ENCODE results near the gene PIGO.

PIGO gene

DNA sequence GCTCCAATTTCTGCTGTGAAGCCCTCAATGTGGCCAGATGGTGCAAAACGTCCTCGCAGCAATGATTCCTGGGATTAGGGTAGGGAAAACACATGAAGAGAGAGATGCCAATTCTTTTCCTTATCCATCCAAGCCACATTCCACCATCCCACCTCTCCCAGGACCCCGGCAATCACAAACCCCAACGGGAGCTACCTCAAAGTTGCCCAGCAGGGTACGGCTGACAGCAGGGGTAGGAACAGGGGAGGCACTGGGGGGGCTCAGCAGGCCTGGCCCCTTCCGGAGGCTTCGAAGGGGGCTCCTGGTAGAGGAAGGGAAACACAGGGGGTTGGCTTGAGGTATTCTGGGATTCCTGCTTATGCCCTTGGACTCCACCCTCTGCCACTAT is 9.9 kb upstream of the PIGO start:
- DNase-seq (ENCODE audit: low spot score): no peak

DNA sequence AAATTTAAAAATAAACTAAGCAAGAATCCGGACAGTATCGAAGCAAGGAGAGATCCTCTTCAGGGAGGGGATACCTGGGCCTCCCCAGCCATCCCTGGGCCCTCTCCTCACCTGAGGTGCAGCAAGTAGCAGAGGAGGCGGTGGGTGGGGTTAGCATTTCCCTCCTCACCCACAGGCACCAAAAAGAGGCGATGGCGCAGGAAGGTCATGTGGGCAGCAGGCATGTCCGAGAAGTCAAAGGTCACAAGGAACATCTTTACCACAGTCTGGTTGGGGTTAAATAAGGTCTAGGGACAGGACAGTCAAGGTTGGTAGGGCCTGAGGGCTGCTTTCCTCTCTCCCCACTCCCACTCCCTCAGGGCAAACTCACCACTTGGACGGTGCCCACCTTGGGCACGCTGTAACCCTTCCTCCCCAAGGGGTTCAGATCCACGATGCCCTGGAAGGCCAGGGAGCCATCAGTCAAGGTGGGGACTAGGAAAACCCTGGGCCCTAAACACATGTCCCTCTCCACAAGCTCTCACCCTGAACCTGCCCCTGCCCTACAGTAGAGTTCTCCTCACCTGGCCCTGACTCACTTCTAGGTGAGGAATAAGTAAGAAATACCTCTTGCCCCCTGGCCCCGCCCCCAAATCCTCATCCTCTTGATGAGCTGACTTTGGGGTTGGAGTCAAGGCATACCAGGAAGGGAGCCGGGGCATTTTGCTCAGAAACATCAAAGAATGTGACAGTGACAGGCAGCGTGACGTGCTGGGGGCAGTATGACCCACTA is 9.4 kb upstream of the PIGO start:
- DNase-seq (ENCODE audit: low spot score): no peak

DNA sequence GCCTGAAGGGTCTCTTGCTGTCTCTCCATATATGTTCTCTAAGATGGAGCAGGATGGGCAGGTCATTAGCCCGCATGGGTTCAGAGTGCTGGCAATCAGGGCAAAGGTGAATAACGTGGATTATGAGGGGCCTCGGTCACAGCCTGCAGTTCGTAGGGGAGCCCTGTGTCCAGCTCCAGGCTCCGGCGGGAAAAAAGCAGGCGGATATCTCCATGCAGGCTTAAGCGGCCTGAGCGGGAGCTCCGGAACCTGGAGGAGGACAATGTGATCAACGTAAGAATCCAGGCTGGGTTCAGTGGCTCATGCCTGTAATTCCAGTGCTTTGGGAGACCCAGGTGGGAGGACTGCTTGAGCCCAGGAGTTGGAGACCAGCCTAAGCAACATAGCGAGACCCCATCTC is 8.7 kb upstream of the PIGO start:
- DNase-seq (ENCODE audit: low spot score): no peak

DNA sequence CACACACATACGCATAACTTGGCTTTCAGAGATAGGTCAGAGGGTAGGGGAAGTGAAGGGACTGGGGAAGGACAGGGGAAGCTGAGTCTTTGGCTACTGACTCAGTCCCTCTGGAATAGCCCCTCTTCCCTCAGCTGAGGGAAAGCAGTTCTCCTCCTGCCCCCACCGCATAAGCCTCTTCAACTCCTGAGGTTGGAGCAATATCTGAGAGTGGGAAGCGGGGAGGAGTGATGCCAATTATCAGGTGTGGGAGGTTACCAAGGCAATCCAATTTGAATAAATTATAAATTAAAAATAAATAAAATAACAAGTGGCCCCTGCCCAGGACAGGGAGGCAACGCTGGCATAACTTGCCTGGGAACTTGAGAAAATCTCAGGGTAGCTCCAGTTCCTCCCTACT is 8.2 kb upstream of the PIGO start:
- DNase-seq (ENCODE audit: low spot score): no peak

DNA sequence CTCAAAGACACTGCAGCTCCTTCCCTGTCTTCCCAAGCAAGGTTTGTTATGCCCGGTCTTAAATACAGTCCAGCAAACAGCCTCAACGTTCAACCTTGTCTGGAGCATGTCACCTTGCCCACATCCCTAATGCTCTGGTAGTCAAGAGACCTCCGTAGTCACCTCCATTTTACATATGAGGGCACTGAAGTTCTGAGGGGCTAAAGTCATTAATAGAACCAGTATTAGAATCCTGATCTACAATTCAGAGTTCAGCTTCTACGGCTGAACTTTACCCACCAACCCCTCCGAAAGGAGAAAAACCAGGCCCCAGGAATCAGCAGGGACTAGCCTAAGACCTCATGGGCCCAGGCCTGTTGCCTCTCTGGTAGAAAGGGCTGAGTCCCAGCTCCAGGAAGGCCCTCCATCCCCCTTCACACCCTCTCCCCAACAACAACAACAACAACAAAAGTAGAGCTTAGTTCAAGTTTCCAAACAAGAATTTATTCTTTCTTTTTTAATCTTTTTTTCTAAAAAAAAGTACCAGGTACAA is 7.3 kb upstream of the PIGO start:
- no peak for DNase-seq (ENCODE audit: low spot score)

DNA sequence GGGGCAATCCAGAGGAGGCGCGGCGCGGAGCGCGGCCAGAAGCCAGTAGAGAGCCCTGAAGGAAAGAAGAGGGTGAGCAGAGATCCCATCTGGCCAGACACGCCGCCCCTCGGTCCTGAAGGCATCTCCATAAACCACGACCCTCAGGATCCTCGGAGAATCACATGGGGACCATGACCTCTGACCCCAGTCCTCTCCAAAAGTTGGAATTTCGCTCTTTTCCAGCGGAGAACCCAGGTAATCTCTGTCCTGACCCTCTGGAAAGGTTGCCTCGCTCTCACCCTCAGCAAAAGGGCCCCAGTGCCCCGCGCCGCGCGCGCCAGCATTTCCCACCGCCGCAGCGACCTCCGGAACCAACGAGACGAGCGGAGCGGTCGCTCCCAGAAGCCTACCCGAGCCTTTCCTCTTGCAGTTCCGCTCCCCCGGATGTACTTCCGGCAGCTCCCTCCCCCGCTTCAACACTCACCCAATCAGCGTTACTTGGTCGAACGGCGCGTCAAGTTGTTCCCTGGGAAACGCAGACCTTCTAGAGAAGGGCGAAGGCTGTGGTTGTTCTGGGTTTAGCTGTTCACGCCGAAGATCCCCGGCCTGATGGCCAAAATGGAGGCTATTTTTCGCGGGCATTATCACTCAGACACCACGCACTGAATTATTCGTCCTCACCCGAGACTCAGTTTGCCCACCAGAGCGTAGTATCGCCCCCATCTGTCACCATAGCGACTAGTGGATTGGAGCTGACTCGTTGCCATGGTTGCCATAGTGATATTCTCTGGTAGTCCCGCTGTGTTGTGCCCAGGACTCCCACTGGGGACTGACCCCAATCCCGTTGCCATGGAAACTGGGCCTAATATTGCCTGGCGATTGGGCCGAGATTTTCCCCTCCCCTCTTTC is 6.6 kb upstream of the PIGO start, which contains the start of gene STOML2:
Gene STOML2 (minus strand): TSS at position 363 of the 891 bp plus-strand sequence. CDS start 37 bp downstream, at position 326.
- DNase-seq (ENCODE audit: low spot score): peak; percentile 94

DNA sequence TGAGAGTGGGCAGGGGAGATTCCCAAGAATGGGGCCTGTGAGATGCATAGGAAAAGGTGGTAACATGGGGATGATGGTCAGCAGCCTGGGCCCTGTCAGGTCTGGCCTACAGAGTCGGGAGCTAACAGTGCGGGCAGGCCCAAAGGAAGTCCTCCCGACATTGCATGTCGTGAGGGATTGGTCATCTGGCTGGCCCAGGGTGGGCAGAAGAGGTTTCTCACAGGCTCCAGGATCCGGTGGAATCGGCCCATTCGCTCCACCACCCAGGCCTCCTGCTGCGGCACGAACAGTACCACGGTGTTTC is 6.0 kb upstream of the PIGO start:
- no peak for DNase-seq (ENCODE audit: low spot score)

DNA sequence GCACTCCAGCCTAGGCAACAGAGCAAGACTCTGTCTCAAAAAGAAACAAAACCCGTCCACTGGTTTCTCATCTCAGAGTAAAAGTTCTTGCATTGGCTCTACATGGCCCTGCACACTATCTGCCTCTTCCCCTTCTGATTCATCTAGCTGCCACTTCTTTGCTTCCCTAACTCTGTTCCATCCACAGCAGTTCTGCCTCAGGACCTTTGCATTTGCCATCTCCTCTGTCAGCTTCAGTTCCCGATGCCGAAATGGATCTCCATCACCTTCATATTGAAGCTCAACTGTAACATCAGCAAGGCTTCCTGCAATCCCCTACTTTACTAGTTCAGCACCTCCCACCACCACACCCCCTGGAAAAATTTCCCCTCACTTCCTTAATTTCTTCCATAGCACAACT is 1.2 kb upstream of the PIGO start:
- no peak for DNase-seq (ENCODE audit: low spot score)

DNA sequence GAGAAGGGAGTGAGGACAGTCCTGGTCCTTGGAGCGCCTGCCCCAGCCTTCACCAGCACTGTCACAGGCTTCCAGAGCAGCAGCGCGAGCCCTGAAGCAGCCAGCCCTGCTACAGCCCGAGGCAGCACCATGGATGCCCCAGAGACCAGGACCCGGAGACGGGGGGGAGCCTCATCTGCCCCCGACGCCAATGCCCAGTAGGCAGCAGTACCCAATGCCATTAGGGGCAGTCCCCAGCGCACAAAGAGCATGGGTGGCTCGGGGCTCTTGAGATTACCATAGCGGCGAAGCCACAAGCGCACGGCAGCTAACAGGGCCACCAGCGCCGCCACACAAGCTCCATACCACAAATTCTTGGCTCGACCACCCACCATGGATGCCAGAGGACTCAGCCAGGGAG is 4.9 kb downstream of the PIGO start:
- DNase-seq (ENCODE audit: low spot score): no peak

DNA sequence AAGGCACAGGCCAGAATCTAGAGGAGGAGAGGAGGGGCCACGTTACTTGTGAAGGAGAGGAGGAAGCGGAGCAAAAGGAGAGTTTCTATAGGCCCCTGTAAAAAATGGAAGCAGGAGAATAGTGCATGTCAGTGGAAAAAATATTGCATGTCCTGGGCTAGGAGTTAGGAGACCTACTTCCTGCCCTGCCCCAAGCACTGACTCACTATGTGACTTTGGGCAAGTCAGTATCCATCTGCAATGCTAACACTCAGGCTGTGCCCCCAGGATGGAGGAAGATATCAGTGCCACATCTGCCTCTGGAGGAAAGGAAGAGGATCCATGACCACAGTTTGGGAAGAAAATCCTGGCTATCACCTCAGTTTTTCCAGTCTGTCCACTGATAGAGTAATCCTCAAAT is 7.0 kb downstream of the PIGO start:
- no peak for DNase-seq (ENCODE audit: low spot score)

DNA sequence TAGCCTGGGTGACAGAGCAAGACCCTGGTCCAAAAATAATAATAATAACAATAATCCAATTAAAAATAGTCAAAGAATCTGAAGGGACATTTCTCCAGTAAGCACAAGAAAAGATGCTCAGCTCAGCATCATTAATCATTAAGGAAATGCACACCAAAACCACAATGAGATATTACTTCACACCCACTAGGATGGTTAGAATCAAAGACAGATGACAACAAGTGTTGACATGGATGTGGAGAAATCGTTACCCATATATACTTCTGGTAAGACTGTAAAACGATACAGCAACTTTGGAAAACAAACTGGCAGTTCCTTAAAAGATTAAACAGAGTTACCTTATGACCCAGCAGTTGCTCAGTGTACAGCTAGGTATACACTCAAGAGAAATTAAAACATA is 11.3 kb downstream of the PIGO start:
- no peak for DNase-seq (ENCODE audit: low spot score)

DNA sequence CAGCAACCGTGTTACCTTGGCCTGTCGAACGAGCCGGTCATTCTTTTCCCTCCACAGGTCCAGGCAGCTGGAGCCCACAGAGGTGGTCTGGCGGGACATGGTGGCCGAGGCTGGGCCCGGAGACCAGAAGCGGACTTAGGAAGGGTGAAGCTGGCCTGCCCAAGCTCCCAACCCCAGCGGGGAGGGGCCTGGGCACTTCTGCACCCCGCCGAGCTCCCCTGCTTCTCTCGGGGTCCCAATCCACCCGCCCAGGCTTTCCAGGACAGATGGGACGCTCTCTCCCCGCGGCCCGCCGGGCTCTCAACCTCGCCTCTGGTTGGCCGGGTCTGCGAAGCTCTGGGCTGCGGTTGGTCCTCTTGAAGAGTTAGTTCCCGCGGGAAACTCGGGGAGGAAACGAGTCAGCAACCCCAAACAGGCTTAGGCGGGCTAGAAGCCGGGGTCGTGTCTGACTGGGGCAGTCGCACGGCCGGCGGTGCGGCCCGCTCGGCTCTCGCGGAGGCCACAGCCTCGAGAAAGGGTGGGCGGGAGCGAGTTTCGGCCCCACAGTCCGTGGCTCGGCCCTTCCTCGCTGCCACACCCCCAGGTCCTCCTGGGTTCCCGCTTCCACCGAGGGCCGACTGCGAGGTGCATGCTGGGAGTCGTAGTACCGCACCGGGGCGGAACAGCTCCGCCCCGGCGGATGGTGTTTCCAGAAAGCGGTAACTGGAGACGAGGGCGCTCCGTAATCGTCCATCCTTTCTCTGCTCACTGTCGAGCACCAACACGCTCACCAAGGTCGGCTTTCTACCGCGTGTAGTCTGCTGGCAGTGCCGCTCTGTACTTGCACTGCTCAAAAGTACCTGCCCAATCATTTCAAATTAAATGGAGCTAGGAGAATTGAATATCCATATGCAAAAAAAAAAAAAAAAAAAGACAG is 16.7 kb downstream of the PIGO start, which contains the start of gene FANCG:
Gene FANCG (minus strand): TSS at position 517 of the 916 bp plus-strand sequence. CDS start 418 bp downstream, at position 99.
- DNase-seq (ENCODE audit: low spot score): peak; percentile 92

DNA sequence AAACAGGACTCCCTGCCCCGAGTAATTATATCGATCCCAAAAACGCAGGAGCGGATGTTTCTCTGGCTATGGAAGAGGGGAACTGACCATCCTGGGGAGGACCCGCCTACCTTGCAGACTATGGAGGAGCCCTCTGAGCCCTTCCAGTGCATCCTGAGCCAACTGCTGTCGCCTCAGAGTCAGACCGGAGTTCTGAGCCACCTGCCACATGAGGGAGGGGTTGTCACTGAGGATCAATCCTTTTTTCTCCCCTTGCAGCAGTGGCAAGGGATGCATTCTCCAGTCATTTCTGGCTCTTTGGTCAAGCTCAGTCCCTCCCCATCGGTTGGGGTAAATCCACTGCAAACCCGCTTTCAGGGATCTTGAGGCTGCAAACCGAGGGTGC is 17.4 kb downstream of the PIGO start:
- DNase-seq (ENCODE audit: low spot score): no peak

DNA sequence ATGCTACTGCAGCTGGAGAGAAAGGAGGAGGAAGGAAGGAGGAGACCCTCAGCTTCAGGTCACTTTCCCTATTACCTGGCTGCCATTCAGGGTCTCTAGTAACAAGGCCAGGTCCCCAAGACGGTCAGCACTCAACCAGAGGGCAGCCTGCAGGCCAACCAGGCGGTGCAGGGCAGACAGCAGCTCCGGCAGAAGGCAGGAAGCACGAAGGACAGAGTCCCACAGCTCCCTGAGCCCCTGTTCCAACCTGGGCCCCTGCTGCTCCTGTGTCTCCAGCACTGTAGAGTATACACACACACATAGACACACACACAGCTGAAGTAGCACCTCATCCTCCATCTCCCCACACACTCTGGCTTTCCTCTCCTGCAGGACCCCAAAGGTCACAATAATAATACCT is 18.3 kb downstream of the PIGO start:
- DNase-seq (ENCODE audit: low spot score): no peak

DNA sequence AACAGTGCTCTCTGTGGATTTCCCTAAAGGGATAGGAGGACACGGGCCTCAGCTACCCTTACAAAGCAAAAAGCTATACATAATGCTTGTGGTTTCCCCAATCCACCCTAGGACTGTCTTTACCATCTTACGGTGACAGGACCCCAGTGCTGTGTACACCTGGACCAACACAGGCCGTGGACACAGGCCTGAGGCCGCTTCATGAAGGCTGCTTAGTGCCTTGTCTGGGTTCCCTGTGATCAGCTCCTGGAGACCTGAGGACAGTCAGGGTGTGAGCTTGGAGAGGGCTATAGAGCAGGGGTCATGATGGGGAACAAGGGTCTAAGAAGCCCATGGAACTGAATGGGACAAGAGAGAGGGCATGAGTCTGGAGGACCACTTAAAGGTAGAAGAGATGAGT is 19.5 kb downstream of the PIGO start:
- DNase-seq (ENCODE audit: low spot score): no peak

DNA sequence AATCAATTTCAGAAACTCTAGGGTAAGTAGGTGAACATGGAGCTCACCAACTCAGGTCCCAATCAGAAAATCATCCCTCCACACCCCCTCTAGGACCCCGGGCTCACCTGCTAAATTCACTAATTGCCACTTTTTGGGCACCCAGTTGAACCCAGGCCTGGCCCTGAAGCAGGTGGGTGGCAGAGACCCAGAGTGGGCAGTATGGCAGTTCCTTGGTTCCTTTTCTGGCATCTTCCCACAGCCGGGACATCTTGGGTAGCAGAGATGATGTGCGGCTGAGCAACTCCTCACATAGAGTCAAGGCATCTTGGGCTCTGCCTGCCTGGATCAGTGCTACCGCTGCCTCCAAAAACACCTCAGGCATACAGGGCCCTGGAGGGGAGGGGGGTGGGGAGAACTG is 21.0 kb downstream of the PIGO start:
- no peak for DNase-seq (ENCODE audit: low spot score)

DNA sequence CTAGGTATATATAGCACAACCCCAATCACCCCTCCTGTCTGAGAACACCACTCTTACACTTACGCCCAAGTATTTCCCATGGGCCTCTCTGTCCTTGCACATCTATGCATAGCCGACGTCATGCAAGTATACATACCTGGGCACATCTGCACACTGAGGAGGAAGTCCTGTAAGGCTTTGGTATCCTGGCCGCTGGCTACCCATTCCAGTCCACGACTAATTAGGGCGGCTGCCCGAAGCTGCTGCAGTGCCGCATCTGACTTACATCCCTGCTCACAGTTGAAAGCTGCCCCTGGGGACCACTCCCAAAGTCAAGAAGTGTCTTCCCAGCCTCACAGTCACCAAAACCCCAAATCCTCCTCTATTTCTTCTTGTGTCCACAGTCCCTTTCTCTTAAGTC is 21.6 kb downstream of the PIGO start:
- no peak for DNase-seq (ENCODE audit: low spot score)

DNA sequence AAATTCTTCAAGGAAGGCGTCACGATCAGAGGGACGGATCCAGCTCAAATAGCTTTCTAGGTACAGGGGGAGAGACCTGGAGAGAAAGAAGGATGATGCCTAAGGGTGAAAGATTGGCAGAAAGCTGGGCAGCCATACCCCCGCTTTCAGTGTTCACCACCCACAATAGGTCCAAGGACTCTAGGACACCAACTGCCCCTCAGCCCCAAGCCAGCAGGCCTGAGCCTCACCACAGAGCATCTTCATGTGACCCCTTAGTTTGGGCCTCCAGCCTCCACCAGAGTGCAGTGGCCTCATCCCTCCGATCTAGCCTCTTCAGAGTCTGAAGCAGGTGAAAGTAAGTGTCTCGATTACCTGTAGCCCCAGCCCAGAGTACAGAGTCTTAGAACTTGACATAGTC is 22.2 kb downstream of the PIGO start:
- no peak for DNase-seq (ENCODE audit: low spot score)

DNA sequence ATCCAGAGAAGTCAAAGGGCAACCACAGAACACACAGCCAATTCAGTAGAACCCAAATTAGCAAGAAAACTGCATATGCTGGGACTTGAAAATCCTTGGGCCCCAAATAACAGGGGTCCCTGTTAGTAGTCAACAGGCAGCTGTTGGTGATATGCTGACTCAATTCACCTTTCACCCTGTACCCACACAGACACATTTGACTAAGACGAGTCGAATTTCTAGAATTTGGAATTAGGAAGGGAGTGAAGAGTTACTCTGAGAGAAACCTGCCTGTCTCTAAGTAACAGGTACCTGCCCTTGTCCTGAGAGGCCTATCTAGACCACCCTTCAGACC is 23.1 kb downstream of the PIGO start:
- DNase-seq (ENCODE audit: low spot score): no peak

DNA sequence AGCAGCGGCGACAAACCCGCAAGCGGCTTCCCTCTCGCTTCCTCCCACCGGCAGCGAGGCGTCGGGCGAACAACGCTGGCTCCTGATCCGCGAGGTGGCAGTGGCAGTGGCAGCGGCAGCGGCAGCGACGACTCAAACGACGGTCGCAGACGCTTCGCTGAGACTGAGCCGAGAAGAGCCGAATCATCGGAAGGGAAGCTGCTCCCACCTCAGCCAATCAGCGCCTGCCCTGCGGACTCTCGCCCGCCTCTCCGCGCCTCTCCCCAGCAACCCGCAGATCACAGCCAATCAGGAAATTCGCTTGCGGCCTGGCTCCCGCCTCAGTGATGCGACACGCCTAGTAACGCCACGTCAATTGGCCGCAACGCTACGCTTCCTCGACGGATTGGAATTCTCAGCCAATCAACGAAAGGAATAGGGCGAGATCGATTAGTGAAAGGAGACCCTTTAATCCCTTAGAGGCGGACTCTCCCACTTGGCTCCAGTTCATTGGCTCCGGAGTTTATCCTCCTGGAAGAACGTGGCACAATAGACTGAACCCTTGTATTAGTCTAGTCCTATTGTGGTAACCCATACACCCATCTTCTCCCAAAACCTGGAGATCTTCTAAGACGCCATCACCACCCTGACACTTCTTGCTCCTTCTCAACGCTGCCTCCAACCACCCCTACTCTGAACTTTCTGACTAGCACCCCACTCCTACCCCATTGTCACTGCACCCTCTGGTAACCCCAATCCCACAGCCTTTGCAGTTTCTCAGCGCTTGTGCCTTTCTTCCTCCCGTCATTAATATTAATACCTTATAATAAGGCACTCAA is 23.7 kb downstream of the PIGO start, which contains the start of gene VCP:
Gene VCP (minus strand): TSS at position 165 of the 818 bp plus-strand sequence. CDS start 272 bp downstream, outside the sequence.
- peak; percentile 98 for DNase-seq (ENCODE audit: low spot score)

DNA sequence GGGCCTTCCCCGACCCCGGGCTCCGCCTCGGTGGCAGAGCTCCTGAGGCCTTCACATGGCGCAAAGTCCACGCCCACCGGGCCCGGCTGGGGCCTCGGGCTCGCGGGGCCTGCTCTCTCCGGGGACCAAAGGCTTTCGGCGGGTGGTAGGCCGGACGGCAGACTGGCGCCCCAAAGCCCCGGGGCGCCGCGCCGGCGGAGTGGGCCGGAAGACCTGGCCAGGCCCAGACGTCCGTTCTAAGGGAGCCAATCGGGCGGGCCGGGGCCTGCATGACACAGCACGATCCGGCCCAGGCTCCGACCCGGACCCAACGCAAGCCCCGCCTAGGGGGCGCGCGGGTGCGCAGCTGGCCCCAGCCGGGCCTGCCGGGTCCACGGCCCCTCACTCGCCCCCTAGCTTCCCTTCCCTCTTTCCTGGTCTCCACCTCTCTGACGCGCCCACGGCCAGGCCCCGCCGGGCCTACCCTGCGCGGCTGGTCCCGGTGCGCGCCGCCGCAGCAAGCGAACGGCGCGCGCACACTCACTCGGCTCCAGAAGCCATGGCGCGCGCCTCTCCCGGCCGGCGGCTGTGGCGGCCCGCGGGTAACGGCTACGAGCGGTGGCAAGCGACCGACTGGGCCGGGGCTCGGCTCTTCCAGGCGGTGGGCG is 24.5 kb downstream of the PIGO start:
- DNase-seq (ENCODE audit: low spot score): peak; percentile 93
